Measurements from ENCODE around the gene MUS81. TPM values are rescaled to one million over a fixed set of nuclear protein-coding genes. Genes with fewer than 3 reads are reported as not detected.
A peak's percentile ranks its signal among the peaks of the same experiment; 100 is the strongest.

MUS81 gene
- total and polyA plus RNA-seq, 9 of the 15 experiments (the other 6 are each of a cell fraction or from before 2014, with no cell fraction given), result 13.4 to 118 (median 53.7) TPM

DNA sequence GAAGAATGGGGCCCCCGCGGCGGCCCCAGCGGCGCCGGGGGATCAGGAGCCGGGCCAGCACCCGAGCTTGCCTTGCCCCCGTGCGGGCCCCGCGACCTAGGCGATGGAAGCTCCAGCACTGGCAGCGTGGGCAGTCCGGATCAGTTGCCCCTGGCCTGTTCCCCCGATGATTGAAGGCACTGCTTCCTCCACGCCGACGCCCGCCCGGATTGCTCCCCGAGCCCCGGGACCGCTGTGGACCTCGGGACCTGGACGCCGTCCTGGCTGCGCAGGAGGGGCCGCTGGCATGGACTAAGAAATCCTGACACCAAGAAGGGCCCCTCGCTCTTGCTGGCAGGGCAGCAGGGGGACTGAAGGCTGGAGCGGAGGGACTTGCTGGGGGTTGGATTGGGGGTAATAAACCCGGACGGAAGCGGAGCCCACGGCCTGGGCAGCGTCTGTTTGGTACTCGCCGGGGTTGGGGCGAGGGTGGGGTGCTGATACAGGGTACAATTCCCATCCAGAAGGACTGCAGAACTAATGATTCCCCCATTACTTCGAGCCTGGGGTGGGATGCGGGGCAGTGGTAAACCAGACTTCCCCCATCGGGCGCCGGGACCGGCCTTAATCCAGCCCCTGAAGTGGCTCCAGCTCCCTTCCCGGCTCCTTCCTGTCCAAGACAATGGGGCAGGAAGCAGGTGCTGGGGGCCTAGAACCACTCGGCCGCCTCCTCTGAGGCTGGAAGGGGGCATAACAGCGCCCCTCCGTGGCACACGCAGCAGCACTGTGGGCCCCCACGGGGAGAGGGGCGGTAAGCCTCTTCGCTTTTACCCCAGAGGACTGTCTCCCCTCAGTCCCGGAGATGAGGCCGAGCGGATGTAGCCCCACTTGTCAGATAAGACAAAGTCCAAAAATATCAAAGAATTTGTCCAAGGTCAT is 31.2 kb downstream of the MUS81 start (continued):
- TF ChIP-seq NFXL1 (CRISPR knock-in tag; IDR thresholded peaks at IDR 0.05), result 0 out of 2 replicates have a peak, but pooled peaks have one; percentile 34
- TF ChIP-seq TARDBP (IDR thresholded peaks at IDR 0.05), result peak; percentile 44; the same call in 1 of the 2 replicates
- TF ChIP-seq ZC3H4 (CRISPR knock-in tag; IDR thresholded peaks at IDR 0.05; ENCODE audit: borderline replicate concordance), result no peak
- no peak for TF ChIP-seq PHF21A (IDR thresholded peaks at IDR 0.05; ENCODE audit: borderline replicate concordance, low read depth)
- TF ChIP-seq, protein P1, sequence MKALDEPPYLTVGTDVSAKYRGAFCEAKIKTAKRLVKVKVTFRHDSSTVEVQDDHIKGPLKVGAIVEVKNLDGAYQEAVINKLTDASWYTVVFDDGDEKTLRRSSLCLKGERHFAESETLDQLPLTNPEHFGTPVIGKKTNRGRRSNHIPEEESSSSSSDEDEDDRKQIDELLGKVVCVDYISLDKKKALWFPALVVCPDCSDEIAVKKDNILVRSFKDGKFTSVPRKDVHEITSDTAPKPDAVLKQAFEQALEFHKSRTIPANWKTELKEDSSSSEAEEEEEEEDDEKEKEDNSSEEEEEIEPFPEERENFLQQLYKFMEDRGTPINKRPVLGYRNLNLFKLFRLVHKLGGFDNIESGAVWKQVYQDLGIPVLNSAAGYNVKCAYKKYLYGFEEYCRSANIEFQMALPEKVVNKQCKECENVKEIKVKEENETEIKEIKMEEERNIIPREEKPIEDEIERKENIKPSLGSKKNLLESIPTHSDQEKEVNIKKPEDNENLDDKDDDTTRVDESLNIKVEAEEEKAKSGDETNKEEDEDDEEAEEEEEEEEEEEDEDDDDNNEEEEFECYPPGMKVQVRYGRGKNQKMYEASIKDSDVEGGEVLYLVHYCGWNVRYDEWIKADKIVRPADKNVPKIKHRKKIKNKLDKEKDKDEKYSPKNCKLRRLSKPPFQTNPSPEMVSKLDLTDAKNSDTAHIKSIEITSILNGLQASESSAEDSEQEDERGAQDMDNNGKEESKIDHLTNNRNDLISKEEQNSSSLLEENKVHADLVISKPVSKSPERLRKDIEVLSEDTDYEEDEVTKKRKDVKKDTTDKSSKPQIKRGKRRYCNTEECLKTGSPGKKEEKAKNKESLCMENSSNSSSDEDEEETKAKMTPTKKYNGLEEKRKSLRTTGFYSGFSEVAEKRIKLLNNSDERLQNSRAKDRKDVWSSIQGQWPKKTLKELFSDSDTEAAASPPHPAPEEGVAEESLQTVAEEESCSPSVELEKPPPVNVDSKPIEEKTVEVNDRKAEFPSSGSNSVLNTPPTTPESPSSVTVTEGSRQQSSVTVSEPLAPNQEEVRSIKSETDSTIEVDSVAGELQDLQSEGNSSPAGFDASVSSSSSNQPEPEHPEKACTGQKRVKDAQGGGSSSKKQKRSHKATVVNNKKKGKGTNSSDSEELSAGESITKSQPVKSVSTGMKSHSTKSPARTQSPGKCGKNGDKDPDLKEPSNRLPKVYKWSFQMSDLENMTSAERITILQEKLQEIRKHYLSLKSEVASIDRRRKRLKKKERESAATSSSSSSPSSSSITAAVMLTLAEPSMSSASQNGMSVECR (CRISPR knock-in tag; IDR thresholded peaks at IDR 0.05), result peak; percentile 55
- no peak for TF ChIP-seq CBFB (CRISPR knock-in tag; IDR thresholded peaks at IDR 0.05)
- TF ChIP-seq MEF2D (tag; conservative IDR thresholded peaks at IDR 0.05; ENCODE audit: low read depth), result no peak
- no peak for TF ChIP-seq WHSC1 (IDR thresholded peaks at IDR 0.05; ENCODE audit: low read length)
- TF ChIP-seq, protein P2, sequence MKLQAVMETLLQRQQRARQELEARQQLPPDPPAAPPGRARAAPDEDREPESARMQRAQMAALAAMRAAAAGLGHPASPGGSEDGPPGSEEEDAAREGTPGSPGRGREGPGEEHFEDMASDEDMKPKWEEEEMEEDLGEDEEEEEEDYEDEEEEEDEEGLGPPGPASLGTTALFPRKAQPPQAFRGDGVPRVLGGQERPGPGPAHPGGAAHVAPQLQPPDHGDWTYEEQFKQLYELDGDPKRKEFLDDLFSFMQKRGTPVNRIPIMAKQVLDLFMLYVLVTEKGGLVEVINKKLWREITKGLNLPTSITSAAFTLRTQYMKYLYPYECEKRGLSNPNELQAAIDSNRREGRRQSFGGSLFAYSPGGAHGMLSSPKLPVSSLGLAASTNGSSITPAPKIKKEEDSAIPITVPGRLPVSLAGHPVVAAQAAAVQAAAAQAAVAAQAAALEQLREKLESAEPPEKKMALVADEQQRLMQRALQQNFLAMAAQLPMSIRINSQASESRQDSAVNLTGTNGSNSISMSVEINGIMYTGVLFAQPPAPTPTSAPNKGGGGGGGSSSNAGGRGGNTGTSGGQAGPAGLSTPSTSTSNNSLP (IDR thresholded peaks at IDR 0.05; ENCODE audit: borderline replicate concordance, low read depth, low read length), result no peak
- TF ChIP-seq MAFF (IDR thresholded peaks at IDR 0.05; ENCODE audit: low read length), result no peak
- no peak for TF ChIP-seq FOXK1 (CRISPR knock-in tag; IDR thresholded peaks at IDR 0.05; ENCODE audit: borderline replicate concordance)
- TF ChIP-seq STAT5B (CRISPR knock-in tag; IDR thresholded peaks at IDR 0.05), result no peak
- TF ChIP-seq MAFG (tag; conservative IDR thresholded peaks at IDR 0.05), result no peak
- no peak for TF ChIP-seq NFYB (IDR thresholded peaks at IDR 0.05; ENCODE audit: extremely low read depth, insufficient read length)
- TF ChIP-seq ZNF408 (CRISPR knock-in tag; IDR thresholded peaks at IDR 0.05; ENCODE audit: low read depth), result no peak
- TF ChIP-seq GABPB2 (CRISPR knock-in tag; conservative IDR thresholded peaks at IDR 0.05), result no peak
- TF ChIP-seq GABPB1 (CRISPR knock-in tag; IDR thresholded peaks at IDR 0.05), result peak; percentile 66; the same call in 1 of the 2 replicates
- TF ChIP-seq SIN3B (IDR thresholded peaks at IDR 0.05; ENCODE audit: low read depth), result no peak
- TF ChIP-seq, protein P3, sequence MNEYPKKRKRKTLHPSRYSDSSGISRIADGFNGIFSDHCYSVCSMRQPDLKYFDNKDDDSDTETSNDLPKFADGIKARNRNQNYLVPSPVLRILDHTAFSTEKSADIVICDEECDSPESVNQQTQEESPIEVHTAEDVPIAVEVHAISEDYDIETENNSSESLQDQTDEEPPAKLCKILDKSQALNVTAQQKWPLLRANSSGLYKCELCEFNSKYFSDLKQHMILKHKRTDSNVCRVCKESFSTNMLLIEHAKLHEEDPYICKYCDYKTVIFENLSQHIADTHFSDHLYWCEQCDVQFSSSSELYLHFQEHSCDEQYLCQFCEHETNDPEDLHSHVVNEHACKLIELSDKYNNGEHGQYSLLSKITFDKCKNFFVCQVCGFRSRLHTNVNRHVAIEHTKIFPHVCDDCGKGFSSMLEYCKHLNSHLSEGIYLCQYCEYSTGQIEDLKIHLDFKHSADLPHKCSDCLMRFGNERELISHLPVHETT (CRISPR knock-in tag; conservative IDR thresholded peaks at IDR 0.05 in 1 of 2, IDR thresholded peaks at IDR 0.05 in 1 of 2), result no peak
- no peak for TF ChIP-seq ZNF695 (CRISPR knock-in tag; IDR thresholded peaks at IDR 0.05)
- no peak for TF ChIP-seq U2AF2 (optimal IDR thresholded peaks at IDR 0.05; ENCODE audit: low read depth, low read length)
- TF ChIP-seq ZNF717 (CRISPR knock-in tag; IDR thresholded peaks at IDR 0.05), result no peak
